ENCODE results near the gene MGAT5B. TPM values are rescaled to one million over a fixed set of nuclear protein-coding genes. Genes with fewer than 3 reads are reported as not detected.

The MGAT5B gene
- total and polyA plus RNA-seq, 9 of the 15 experiments (the other 6 are each of a cell fraction or from before 2014, with no cell fraction given) = 0.09 to 0.43 (median 0.18) TPM; not detected in 4

- no peak for TF ChIP-seq ZNF609 (CRISPR knock-in tag; IDR thresholded peaks at IDR 0.05; ENCODE audit: borderline replicate concordance)
- no peak for TF ChIP-seq ARID1B (IDR thresholded peaks at IDR 0.05)
- no peak for TF ChIP-seq ZNF655 (CRISPR knock-in tag; IDR thresholded peaks at IDR 0.05)
Observed at GRCh38 chr17:76937238-76937637, 69.0 kb downstream of the MGAT5B start (continued).

GRCh38 chr17:76938009-76938408 is 69.8 kb downstream of the MGAT5B start:
- Histone ChIP-seq H2AFZ (ENCODE audit: low read depth, low read length) (no peak overlapping the region), H3K9me1 (ENCODE audit: control insufficient read depth, insufficient read depth, low read length) (no peaks in the 10 kb centered on the region), H3K4me3 (no peak overlapping the region), H3K4me1 (replicated peaks in 1 of 2; ENCODE audit: control insufficient read depth in 2 of 2, insufficient read depth in 2 of 2, low read length in 2 of 2) (no peaks in the 10 kb centered on the region; a peak in 1 of 5 replicates), H3K9me3 (replicated peaks; ENCODE audit: control insufficient read depth, insufficient read depth, low read depth, low read length) (no peaks in the 10 kb centered on the region), H3K9ac (ENCODE audit: insufficient read depth in 1 of 2, low read depth in 2 of 2, low read length in 2 of 2) (no peak overlapping the region), H3K4me2 (ENCODE audit: insufficient read depth, low read length) (no peak overlapping the region), H4K20me1 (replicated peaks; ENCODE audit: control insufficient read depth, insufficient read depth, low read length) (0 out of 2 replicates have a peak, but pooled peaks cover 12% of the 10 kb centered on the region), H3K36me3 (ENCODE audit: control insufficient read depth, insufficient read depth, low read length) (no peaks in the 10 kb centered on the region), H3K27me3 (ENCODE audit: control insufficient read depth in 2 of 2, insufficient read depth in 2 of 2, low read length in 2 of 2) (peaks cover 28 to 64% of the 10 kb centered on the region in 2 experiments; a peak in 4 of 5 replicates), H3K27ac (ENCODE audit: extremely low read depth, low read depth, low read length) (no peak overlapping the region), H3K79me2 (ENCODE audit: control insufficient read depth, insufficient read depth, low read length) (no peaks in the 10 kb centered on the region)
- TF ChIP-seq NKRF (IDR thresholded peaks at IDR 0.05; ENCODE audit: borderline replicate concordance) (no peak), NFE2 (IDR thresholded peaks at IDR 0.05; ENCODE audit: low read depth) (no peak), E2F5 (CRISPR knock-in tag; IDR thresholded peaks at IDR 0.05) (no peak), MECOM (CRISPR knock-in tag; IDR thresholded peaks at IDR 0.05) (no peak), ZNF232 (CRISPR knock-in tag; IDR thresholded peaks at IDR 0.05) (no peak), IFI16 (CRISPR knock-in tag; IDR thresholded peaks at IDR 0.05) (no peak)
- ATAC-seq = no peak
- in situ Hi-C loops (cut with MboI) (no loop called here), intact Hi-C loops (cut with micrococcal nuclease) (no loop called here)
- FAIRE-seq = no peak
- ChIA-PET POLR2A (no interaction called here), CTCF (ENCODE audit: low intra/inter-chr PET ratio) (interaction anchor here (0.6 kb wide), 1 partner anchor 553 kb away, joined by 4 read pairs; no protein-coding TSS in a partner anchor)
- no peak for DNase-seq (ENCODE audit: extremely low read depth in 1 of 4, low spot score in 3 of 4)
- 9% methylated on average over 10 of the region's 10 CpGs for WGBS (ENCODE audit: insufficient coverage, low coverage, missing lambda C conversion rate)
- no TSS peak for BruUV-seq (replicated peaks)
